Kidney (tissue), 14 donors: ENCODE data around the gene TAPT1. TPM values are rescaled to one million over a fixed set of nuclear protein-coding genes. Genes with fewer than 3 reads are reported as not detected.

Experiments
- DNase-seq, 5 donors: peaks; one replicate each; pipeline ENCODE4 v3.0.0-alpha.2; 2013 to 2020
- FAIRE-seq: peaks from 2 replicates; lab custom pipeline; 2012; peaks lifted over from hg19 to GRCh38; lab: Jason Lieb, UNC
- H3K27ac ChIP-seq, 2 donors: one replicate each; pipeline ENCODE4 v1.7.0; 2013; ENCODE audit warnings: low read depth in 2 of 2, low read length in 2 of 2, inconsistent platforms in 1 of 2
- H3K27me3 ChIP-seq: one replicate; pipeline ENCODE4 v1.7.1; 2013; ENCODE audit warnings: low read length, inconsistent platforms; ENCODE audit not compliant: control insufficient read depth, insufficient read depth
- H3K36me3 ChIP-seq, 3 donors: one replicate each; pipeline versions ENCODE4 v1.7.0 to v1.7.1; 2013; ENCODE audit warnings: low read length in 3 of 3, control low read depth in 1 of 3, inconsistent platforms in 1 of 3; ENCODE audit not compliant: insufficient read depth in 3 of 3, control insufficient read depth in 2 of 3
- H3K4me1 ChIP-seq, 3 donors: one replicate each; pipeline versions ENCODE4 v1.7.0 to v1.7.1; 2013; ENCODE audit warnings: low read length in 3 of 3, inconsistent platforms in 1 of 3, low read depth in 1 of 3; ENCODE audit not compliant: control insufficient read depth in 2 of 3, insufficient read depth in 2 of 3
- H3K4me3 ChIP-seq, 3 donors: one replicate each; pipeline versions ENCODE4 v1.7.0 to v1.8.1; 2013; ENCODE audit warnings: low read length in 3 of 3, control low read depth in 1 of 3, inconsistent platforms in 1 of 3
- H3K9ac ChIP-seq, 3 donors: one replicate each; pipeline versions ENCODE4 v1.7.0 to v1.7.1; 2013; ENCODE audit warnings: low read length in 3 of 3, control low read depth in 1 of 3, inconsistent platforms in 1 of 3
- H3K9me3 ChIP-seq, 3 donors: one replicate each; pipeline versions ENCODE4 v1.7.0 to v1.7.1; 2013; ENCODE audit warnings: low read length in 3 of 3, control low read depth in 1 of 3, inconsistent platforms in 1 of 3; ENCODE audit not compliant: control insufficient read depth in 2 of 3, insufficient read depth in 1 of 3
- intact Hi-C: fragments of 100-400 bp; cut with DNase I; formaldehyde crosslinking; loops from one replicate; pipeline ENCODE4 v1.11.1; 2022
- polyA plus RNA-seq: library from polyadenylated mRNA; stranded (reverse); fragments of 350-450 nt; fragmentation: Illumina TruSeq; extraction: RNeasy Lipid Tissue Mini Kit (QIAGEN cat#74804); gene quantifications from one replicate; pipeline ENCODE4 v1.2.3, GENCODE V29; 2014; ENCODE audit warnings: low read depth, low replicate concordance; ENCODE audit not compliant: insufficient read depth
- total RNA-seq: library from RNA; stranded (reverse); fragmentation: NEBNext Ultra II Directional; extraction: Animal tissue kit (Norgen Biotek cat#: 25700); gene quantifications from one replicate; pipeline ENCODE4 v1.2.1, GENCODE V29; 2021
- TF ChIP-seq, protein P1 (sequence below): IDR thresholded peaks from 3 replicates; pipeline ENCODE4 v1.5.1; 2012; ENCODE audit warnings: mild to moderate bottlenecking, moderate library complexity, borderline replicate concordance; ENCODE audit not compliant: insufficient read depth; ENCODE audit errors: extremely low read depth
- donor health status: control.
- donor health status: control.
- donor health status: control.
- donor health status: control.
- donor health status: control.
- donor health status: DM: yes; HTN: yes; CAD: no.
- donor health status: Normal renal cell carcinoma (clear cell type).

TAPT1 gene
- total and polyA plus RNA-seq, 2 donors from 2014 or later: 20.8 to 36.8 TPM

GRCh38 chr4:16267639-16268038, 41.4 kb upstream of the TAPT1 start:
- H3K4me3 ChIP-seq: no peak overlapping the region
- no peak for DNase-seq
- H3K27ac ChIP-seq: no peak overlapping the region
- intact Hi-C loops: loop anchor here (5.0 kb wide), 1 partner anchor 240 kb away; no protein-coding TSS in a partner anchor
- TF ChIP-seq, protein P1, sequence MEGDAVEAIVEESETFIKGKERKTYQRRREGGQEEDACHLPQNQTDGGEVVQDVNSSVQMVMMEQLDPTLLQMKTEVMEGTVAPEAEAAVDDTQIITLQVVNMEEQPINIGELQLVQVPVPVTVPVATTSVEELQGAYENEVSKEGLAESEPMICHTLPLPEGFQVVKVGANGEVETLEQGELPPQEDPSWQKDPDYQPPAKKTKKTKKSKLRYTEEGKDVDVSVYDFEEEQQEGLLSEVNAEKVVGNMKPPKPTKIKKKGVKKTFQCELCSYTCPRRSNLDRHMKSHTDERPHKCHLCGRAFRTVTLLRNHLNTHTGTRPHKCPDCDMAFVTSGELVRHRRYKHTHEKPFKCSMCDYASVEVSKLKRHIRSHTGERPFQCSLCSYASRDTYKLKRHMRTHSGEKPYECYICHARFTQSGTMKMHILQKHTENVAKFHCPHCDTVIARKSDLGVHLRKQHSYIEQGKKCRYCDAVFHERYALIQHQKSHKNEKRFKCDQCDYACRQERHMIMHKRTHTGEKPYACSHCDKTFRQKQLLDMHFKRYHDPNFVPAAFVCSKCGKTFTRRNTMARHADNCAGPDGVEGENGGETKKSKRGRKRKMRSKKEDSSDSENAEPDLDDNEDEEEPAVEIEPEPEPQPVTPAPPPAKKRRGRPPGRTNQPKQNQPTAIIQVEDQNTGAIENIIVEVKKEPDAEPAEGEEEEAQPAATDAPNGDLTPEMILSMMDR: no peak
- H3K36me3 ChIP-seq: no peaks in the 10 kb centered on the region
- H3K27me3 ChIP-seq: no peaks in the 10 kb centered on the region
- peaks cover 0 to 3% (median 0%) of the 10 kb centered on the region in 3 donors for H3K4me1 ChIP-seq
- no peaks in the 10 kb centered on the region for H3K9me3 ChIP-seq
- H3K9ac ChIP-seq: no peak overlapping the region
- FAIRE-seq: no peak

GRCh38 chr4:16265820-16266219, 39.5 kb upstream of the TAPT1 start:
- no peak for DNase-seq
- no peak for FAIRE-seq
- intact Hi-C loops: loop anchor here (5.0 kb wide), 1 partner anchor 239 kb away; no protein-coding TSS in a partner anchor
- peaks cover 0 to 3% (median 0%) of the 10 kb centered on the region in 3 donors for H3K4me1 ChIP-seq
- H3K9ac ChIP-seq: no peak overlapping the region
- H3K36me3 ChIP-seq: no peaks in the 10 kb centered on the region
- no peak overlapping the region for H3K4me3 ChIP-seq
- no peaks in the 10 kb centered on the region for H3K9me3 ChIP-seq
- TF ChIP-seq, protein P1: no peak
- no peaks in the 10 kb centered on the region for H3K27me3 ChIP-seq
- H3K27ac ChIP-seq: no peak overlapping the region

DNA sequence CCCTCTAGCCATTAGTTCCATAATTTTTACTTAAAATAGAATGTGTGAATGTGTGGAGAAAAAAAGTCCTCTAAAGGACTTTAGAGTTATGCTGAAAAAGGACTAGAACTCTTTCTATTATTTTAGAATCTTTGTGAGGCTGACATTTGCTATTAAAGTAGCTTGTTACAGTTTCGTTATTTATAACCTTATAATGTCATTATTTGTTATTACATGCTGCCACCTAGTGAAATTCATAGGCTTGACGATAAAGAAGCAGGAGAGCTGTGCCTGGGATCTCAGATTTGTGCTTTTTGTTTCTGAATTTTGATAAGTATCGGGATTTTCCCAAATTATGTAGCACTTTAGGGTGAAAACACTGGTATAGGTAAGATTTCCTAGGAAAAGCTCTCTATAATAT, 38.5 kb upstream of the TAPT1 start:
- peaks cover 0 to 3% (median 0%) of the 10 kb centered on the region in 3 donors for H3K4me1 ChIP-seq
- intact Hi-C loops: loop anchor here (5.0 kb wide), 1 partner anchor 237 kb away; no protein-coding TSS in a partner anchor
- TF ChIP-seq, protein P1: peak; percentile 67
- DNase-seq (peak in 2 of 5 donors; percentile 62 to 71), FAIRE-seq (peak; percentile 97)
- H3K36me3 ChIP-seq: no peaks in the 10 kb centered on the region
- no peak overlapping the region for H3K9ac ChIP-seq
- no peak overlapping the region for H3K27ac ChIP-seq
- H3K9me3 ChIP-seq: no peaks in the 10 kb centered on the region
- no peaks in the 10 kb centered on the region for H3K27me3 ChIP-seq
- H3K4me3 ChIP-seq: no peak overlapping the region

DNA sequence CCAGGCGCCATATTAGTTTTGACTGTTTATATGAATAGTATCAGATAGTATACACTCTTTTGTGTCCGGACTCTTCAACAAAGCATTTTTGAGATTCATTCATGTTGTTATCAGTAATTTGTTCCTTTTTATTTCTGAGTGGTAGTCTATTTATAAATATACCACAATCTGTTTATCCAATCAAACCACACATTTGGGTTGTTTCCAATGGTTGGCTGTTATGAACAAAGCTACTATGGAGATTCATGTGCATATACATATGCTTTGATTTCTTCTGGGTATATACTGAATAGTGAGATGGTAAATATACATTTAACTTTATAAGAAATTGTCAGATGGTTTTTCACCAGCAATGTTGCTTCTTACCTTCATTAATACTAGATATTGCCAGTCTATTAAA, 36.8 kb upstream of the TAPT1 start:
- FAIRE-seq (no peak), DNase-seq (no peak)
- peaks cover 0 to 3% (median 0%) of the 10 kb centered on the region in 3 donors for H3K4me1 ChIP-seq
- H3K9me3 ChIP-seq: no peaks in the 10 kb centered on the region
- no peak overlapping the region for H3K27ac ChIP-seq
- no peaks in the 10 kb centered on the region for H3K36me3 ChIP-seq
- no peak overlapping the region for H3K4me3 ChIP-seq
- no peaks in the 10 kb centered on the region for H3K27me3 ChIP-seq
- TF ChIP-seq, protein P1: no peak
- intact Hi-C loops: no loop called here
- H3K9ac ChIP-seq: no peak overlapping the region
